ENCODE data around the gene CLK4. TPM values are rescaled to one million over a fixed set of nuclear protein-coding genes. Genes with fewer than 3 reads are reported as not detected.
A peak's percentile ranks its signal among the peaks of the same experiment; 100 is the strongest.

The CLK4 gene
- total RNA-seq, 1 experiment from 2014 or later = 19.3 TPM

DNA sequence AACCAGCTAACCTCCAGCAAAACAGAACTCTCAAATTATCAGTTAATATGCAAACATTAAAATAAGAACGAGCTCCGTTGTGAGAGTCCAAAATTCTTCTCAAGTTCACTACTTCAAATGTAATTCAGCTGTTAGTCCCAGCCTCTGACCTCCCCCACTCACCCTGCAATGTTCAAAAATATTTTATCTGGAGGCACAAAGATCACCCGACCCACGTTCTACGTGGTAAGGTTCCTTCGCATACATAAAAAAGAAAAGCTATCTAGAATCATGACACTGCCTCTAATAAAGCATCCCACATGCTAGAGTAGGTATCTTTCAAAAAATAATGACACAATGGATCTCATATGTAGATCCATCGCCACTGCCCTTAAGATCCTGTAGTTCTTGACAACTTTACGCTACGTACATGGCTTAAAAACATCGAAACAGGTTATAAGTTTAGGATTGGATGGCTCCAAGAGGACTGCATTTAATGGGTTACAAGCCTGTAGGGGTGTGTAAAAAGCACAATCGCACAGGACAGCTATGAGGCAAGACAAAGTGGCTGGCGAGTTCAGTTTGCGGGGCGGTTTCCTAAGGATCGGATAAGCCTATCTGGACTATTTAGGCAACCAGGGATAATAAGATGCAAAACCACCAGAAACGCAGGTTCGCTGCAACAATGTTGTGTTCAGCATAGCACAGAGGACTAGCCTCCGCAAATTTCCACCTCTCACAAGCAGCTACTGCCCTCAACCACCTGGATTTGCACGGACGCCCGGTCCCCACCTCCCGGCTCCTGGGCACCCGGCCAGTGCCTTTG lies 969 bp downstream of the CLK4 start:
- Histone ChIP-seq H3K27ac (peak overlapping the region; percentile 86), H3K27me3 (replicated peaks) (no peaks in the 10 kb centered on the region), H3K4me3 (peak overlapping the region; percentile 92), H3K4me1 (replicated peaks) (peaks cover 15% of the 10 kb centered on the region), H3K36me3 (peaks cover 28% of the 10 kb centered on the region), H3K9me3 (replicated peaks) (0 out of 2 replicates have a peak, but pooled peaks cover 4% of the 10 kb centered on the region)
- no peak for DNase-seq (ENCODE audit: low read depth in 1 of 2, low spot score in 2 of 2)

DNA sequence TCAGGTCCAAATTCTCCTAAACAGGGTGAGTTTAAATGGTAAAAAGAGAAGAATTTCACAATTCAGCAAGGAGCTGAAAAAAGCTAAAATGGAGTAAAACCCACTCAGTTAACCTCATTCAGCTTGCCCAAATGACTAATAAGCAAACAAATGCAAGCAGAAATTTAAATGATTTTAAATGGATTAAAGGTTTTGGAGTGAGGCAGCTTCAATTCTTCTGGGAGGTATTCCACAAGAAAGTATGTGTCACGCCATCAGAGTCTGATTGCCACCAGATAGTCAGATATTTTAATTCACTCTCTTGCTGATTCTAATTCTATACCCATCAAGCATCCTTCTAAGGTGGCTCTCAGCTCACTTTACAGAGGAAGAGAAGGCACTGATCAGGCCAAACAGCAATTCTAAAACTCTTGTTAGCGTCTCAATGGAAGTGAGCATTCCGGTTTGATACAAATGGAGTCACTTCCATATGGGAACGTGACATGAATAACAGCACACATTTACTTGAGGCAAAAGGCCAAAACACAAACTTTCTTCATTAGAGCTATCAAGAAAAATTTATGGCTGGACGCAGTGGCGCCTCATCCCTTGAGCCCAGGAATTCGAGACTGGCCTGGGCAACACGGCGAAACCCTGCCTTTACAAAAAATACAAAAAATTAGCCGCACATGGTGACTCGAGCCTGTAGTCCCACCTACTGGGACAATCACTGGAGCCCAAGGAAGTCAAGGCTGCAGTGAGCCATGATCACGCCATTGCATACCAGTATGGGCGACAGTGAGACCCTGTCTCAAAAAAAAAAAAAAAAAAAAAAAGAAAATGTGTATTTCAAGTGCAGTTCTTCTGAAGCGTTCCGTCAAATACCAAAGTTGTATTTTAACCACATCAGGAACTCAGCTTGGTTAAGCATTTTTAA lies 2.0 kb downstream of the CLK4 start:
- Histone ChIP-seq H3K9me3 (replicated peaks) (0 out of 2 replicates have a peak, but pooled peaks cover 4% of the 10 kb centered on the region), H3K4me3 (peak overlapping the region; percentile 92), H3K36me3 (peaks cover 38% of the 10 kb centered on the region), H3K4me1 (replicated peaks) (peaks cover 15% of the 10 kb centered on the region), H3K27me3 (replicated peaks) (no peaks in the 10 kb centered on the region), H3K27ac (peak overlapping the region; percentile 86)
- DNase-seq (ENCODE audit: low read depth in 1 of 2, low spot score in 2 of 2) = peak in 1 of 2 experiments; percentile 54

DNA sequence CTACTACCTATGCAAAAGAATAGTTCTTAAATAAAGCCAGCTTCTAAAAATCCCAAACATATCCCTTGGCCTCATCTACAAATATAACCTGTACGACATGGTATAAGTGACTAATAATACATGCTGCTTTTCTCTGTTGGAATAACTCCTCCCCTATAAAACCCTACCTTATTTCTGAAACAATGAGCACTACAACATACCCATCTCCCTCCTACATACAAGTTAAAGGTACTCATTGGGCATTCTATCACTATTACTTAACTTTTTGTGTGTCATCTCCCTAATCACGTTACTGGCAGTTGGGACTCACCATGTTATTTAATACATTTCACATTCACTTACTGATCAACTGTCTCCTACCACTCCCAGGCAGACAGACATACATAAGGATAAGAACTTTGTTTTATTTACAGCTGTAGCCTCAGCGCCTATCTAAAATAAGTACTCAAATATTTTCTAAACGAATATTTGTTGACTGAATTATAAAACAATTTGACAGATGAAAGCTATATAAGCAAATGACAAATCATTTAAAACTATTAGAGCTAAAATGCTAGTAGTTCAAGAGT lies 4.1 kb downstream of the CLK4 start:
- H3K36me3 ChIP-seq = peaks cover 57% of the 10 kb centered on the region
- H3K4me3 ChIP-seq = no peak overlapping the region
- DNase-seq (ENCODE audit: low read depth in 1 of 2, low spot score in 2 of 2) = no peak
- H3K27ac ChIP-seq = no peak overlapping the region
- H3K27me3 ChIP-seq (replicated peaks) = no peaks in the 10 kb centered on the region
- peaks cover 15% of the 10 kb centered on the region for H3K4me1 ChIP-seq (replicated peaks)
- 0 out of 2 replicates have a peak, but pooled peaks cover 4% of the 10 kb centered on the region for H3K9me3 ChIP-seq (replicated peaks)

DNA sequence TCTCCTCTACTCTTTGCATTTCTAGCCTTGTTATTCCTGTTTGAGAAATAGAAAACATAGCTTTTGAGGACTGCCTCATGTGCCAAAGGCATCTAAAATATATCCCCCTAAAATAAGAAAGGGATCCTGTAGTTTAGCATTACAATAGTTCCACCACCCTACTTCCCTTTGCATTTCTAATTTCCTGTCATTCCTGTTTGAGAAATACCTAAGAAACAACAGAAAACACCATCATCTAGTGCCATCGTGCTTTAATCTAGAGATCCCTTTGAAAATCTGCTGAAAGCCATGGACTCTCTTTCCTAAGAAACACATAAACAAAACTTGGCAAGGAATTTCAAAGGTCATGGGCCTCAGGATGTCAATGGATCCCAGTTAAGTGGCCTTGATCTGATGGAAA lies 7.5 kb downstream of the CLK4 start:
- H3K4me3 ChIP-seq = no peak overlapping the region
- H3K27me3 ChIP-seq (replicated peaks) = no peaks in the 10 kb centered on the region
- peaks cover 87% of the 10 kb centered on the region for H3K36me3 ChIP-seq
- H3K9me3 ChIP-seq (replicated peaks) = no peaks in the 10 kb centered on the region
- H3K4me1 ChIP-seq (replicated peaks) = peaks cover 5% of the 10 kb centered on the region
- DNase-seq (ENCODE audit: low read depth in 1 of 2, low spot score in 2 of 2) = no peak
- H3K27ac ChIP-seq = no peak overlapping the region

DNA sequence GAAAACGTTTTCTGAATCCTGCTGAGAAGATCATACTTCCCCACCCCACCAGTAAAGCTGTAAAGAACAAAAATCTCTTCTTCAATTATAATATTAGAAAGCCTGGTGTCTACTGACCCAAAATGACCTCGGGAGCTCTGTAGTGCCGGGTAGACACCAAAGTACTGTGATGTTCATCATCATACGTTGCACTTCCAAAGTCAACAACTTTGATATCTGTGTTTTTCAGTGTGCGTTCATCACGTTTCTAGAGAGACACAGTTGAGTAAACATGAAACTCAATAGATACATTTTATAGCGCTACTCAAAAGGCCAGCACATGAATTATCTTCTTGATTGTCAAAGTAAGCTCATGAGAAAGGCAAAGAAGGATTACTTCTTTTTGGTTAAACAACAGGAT lies 14.6 kb downstream of the CLK4 start:
- H3K4me3 ChIP-seq = no peak overlapping the region
- H3K27me3 ChIP-seq (replicated peaks) = no peaks in the 10 kb centered on the region
- DNase-seq (ENCODE audit: low read depth in 1 of 2, low spot score in 2 of 2) = no peak
- H3K36me3 ChIP-seq = peaks cover 96% of the 10 kb centered on the region
- H3K4me1 ChIP-seq (replicated peaks) = no peaks in the 10 kb centered on the region
- no peaks in the 10 kb centered on the region for H3K9me3 ChIP-seq (replicated peaks)
- H3K27ac ChIP-seq = no peak overlapping the region

DNA sequence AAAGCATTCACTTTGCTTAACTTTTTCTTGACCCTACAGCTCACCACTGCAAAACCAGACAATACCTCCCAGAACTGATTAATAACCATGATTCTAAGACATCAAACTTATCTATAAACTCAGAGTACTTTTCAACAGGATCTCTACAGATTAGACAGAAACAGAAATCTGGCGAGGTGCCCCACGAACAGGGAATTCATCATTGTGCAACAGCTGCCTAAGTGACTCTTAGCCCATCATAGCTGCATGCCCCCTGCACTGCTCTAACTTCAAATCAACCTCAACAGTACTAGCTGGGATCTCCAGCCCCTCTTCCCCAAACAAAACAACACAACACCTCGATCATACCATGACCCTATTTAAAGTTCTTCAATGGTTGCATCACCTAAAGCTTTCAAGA lies 20.6 kb downstream of the CLK4 start:
- no peak overlapping the region for H3K4me3 ChIP-seq
- no peaks in the 10 kb centered on the region; the same call in 1 of the 2 replicates for H3K4me1 ChIP-seq (replicated peaks)
- no peak for DNase-seq (ENCODE audit: low read depth in 1 of 2, low spot score in 2 of 2)
- H3K36me3 ChIP-seq = peaks cover 94% of the 10 kb centered on the region
- no peaks in the 10 kb centered on the region for H3K9me3 ChIP-seq (replicated peaks)
- no peak overlapping the region for H3K27ac ChIP-seq
- no peaks in the 10 kb centered on the region for H3K27me3 ChIP-seq (replicated peaks)

DNA sequence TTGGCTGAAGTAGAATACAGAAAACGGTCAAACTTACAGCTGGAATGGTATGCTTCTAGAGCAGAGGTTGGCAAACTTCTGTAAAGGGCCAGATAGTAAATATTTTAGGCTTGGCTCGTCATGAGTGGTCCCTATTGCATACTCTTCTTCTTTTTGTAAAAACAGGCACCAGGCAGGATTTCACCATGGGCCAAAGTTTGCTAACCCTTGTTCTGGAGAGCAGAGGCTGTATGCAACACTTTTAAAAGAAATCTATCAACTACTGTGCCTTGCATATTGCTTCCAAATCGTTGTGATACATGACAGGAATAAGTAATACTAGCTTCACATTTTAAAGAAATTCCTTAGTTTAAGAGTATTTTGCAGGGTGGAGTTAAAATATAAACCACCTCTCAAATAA lies 21.1 kb downstream of the CLK4 start:
- H3K9me3 ChIP-seq (replicated peaks) = no peaks in the 10 kb centered on the region
- no peaks in the 10 kb centered on the region; the same call in 1 of the 2 replicates for H3K4me1 ChIP-seq (replicated peaks)
- H3K36me3 ChIP-seq = peaks cover 94% of the 10 kb centered on the region
- no peak for DNase-seq (ENCODE audit: low read depth in 1 of 2, low spot score in 2 of 2)
- H3K4me3 ChIP-seq = no peak overlapping the region
- no peak overlapping the region for H3K27ac ChIP-seq
- H3K27me3 ChIP-seq (replicated peaks) = no peaks in the 10 kb centered on the region

DNA sequence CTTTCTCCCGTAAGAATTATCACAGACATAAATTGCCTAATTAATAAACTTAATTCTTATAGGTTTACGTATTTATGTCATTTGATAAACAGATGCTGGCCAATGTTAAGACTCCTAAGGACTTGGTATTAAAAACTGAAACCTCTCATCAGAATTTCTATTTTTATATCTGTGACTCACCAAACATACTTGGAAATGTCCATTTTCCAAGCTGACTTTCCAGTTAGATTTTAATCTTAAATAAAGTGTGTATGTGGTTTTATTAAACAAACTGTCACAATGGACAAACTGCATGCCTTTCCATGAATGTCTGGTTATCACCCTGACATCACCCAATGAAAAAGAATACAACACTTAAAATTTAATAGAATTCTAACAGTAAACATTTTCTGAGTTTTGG lies 24.1 kb downstream of the CLK4 start:
- H3K27me3 ChIP-seq (replicated peaks) = no peaks in the 10 kb centered on the region
- no peaks in the 10 kb centered on the region; the same call in 1 of the 2 replicates for H3K4me1 ChIP-seq (replicated peaks)
- no peak overlapping the region for H3K4me3 ChIP-seq
- DNase-seq (ENCODE audit: low read depth in 1 of 2, low spot score in 2 of 2) = no peak
- H3K9me3 ChIP-seq (replicated peaks) = no peaks in the 10 kb centered on the region; the same call in 1 of the 2 replicates
- H3K36me3 ChIP-seq = peaks cover 87% of the 10 kb centered on the region
- H3K27ac ChIP-seq = no peak overlapping the region

DNA sequence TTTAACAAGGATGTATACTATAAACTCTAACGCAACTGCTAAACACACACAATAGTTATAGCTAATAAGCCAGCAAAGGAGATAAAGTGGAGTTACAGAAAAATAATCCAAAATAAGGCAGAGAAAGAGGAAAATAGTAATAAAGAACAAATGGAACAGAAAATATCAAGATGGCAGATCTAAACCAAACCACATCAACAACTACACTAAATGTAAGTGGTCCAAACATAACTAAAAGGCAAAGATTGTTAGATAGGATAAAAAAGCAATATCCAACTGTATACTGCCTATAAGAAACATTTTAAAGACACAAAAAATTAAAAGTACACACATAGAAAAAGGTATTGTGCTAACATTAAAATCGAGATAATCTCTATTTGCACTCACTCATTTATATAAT lies 31.1 kb downstream of the CLK4 start:
- no peaks in the 10 kb centered on the region for H3K4me1 ChIP-seq (replicated peaks)
- H3K4me3 ChIP-seq = no peak overlapping the region
- no peak overlapping the region for H3K27ac ChIP-seq
- H3K27me3 ChIP-seq (replicated peaks) = peaks cover 4% of the 10 kb centered on the region
- H3K36me3 ChIP-seq = peaks cover 29% of the 10 kb centered on the region
- H3K9me3 ChIP-seq (replicated peaks) = peaks cover 20% of the 10 kb centered on the region
- DNase-seq (ENCODE audit: low read depth in 1 of 2, low spot score in 2 of 2) = no peak

DNA sequence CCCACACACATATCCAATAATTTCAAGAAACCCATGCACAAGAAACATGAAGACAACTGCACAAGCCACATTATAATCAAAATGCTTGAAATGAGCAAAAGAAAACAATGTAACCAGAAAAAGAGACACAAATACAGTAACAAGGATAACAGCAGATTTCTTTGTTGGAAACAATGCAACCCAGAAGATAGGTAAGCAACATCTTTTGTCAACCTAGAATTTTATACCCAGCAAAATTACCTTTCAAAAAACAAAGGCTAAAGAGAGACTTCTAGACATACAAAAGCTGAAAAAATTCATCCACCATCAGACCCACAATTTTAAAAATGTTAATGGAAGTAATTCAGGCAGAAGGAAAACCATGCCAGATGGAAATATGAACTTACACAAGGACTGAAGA lies 31.7 kb downstream of the CLK4 start:
- DNase-seq (ENCODE audit: low read depth in 1 of 2, low spot score in 2 of 2) = no peak
- peaks cover 23% of the 10 kb centered on the region for H3K36me3 ChIP-seq
- no peak overlapping the region for H3K4me3 ChIP-seq
- H3K27ac ChIP-seq = no peak overlapping the region
- peaks cover 3% of the 10 kb centered on the region for H3K4me1 ChIP-seq (replicated peaks)
- H3K27me3 ChIP-seq (replicated peaks) = peaks cover 10% of the 10 kb centered on the region
- peaks cover 26% of the 10 kb centered on the region for H3K9me3 ChIP-seq (replicated peaks)

DNA sequence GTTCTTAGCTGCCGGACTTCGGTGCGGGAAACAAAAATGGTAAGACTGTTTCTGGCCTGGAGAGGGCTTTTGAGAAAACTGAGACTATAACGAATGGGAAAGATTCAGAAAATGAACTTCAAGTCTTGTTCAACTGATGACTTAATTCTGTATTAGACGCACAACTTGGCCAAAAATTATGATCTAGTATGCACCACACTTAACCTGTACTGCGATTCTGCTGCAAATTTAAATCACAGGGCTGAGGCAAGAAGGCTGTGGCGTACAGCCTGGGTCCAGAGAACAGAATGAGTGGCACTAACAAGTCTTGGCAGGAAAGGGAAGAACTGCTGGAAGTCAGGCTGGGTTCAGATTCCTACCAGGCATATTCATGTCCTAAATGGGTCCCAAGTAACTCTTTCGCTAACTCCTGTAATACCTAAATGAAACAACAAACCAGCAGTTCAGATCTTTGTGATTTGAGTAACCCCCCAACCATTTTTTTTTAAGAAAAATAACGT lies 35.9 kb downstream of the CLK4 start:
- no peak overlapping the region for H3K27ac ChIP-seq
- 0 out of 2 replicates have a peak, but pooled peaks cover 4% of the 10 kb centered on the region for H3K36me3 ChIP-seq
- peaks cover 35% of the 10 kb centered on the region for H3K9me3 ChIP-seq (replicated peaks)
- no peak overlapping the region for H3K4me3 ChIP-seq
- DNase-seq (ENCODE audit: low read depth in 1 of 2, low spot score in 2 of 2) = no peak
- H3K27me3 ChIP-seq (replicated peaks) = peaks cover 36% of the 10 kb centered on the region
- H3K4me1 ChIP-seq (replicated peaks) = peaks cover 4% of the 10 kb centered on the region

DNA sequence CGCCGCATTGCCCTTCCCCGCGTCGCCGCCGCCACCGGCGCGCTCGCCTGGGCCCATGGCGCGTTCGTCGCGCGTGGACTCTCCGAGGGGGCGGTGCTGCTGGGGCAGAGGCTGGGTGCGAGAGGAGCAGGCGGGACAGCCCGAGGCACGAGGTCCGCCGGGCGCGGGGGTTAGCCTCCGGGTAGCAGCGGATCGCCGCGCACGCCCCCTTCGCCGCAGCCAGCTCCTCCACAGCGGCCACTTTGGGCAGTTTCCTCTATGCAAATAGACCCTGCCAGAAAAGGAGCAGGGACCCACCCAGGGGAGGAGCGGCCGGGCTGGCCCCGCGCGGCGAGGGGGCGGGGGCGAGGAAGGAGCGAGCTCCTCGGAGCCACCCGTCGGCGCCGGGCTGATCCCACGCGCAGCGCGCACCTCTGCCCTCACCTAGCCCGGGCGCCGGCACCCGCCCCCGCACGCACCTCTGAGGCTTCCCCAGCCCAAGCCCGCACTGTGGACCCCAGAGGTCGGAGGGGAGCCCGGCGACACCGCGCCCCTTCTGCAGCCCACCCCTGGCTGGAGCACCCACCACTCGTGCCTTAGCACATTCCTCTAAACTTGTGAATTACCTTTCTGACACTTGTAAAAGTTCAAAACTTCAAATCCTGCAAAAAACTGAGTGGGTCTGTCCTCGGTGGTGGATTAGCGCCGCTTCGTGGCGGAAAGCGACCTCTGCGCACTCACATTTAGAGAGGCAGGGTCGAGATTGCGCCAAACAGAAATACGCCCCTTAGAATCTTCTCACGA lies 36.5 kb downstream of the CLK4 start, which contains the start of gene COL23A1:
Gene COL23A1, minus strand, starts transcription at position 253 of the 783 bp plus-strand sequence.
- no peak within 1 kb of the TSS for H3K27ac ChIP-seq
- H3K36me3 ChIP-seq = 0 out of 2 replicates have a peak, but pooled peaks cover 4% of the 10 kb centered on the region
- DNase-seq (ENCODE audit: low read depth in 1 of 2, low spot score in 2 of 2) = no peak
- no peak within 1 kb of the TSS for H3K4me3 ChIP-seq
- H3K9me3 ChIP-seq (replicated peaks) = peaks cover 32% of the 10 kb centered on the region
- peaks cover 36% of the 10 kb centered on the region for H3K27me3 ChIP-seq (replicated peaks)
- peaks cover 4% of the 10 kb centered on the region for H3K4me1 ChIP-seq (replicated peaks)
